SK-N-DZ (cell line): ENCODE measurements around the gene FZD1.
A peak's percentile ranks its signal among the peaks of the same experiment; 100 is the strongest.

Source experiments
- DNase-seq: peaks from one replicate; pipeline ENCODE4 v3.0.0-alpha.2; 2015; ENCODE audit warnings: low spot score

Gene FZD1

DNA sequence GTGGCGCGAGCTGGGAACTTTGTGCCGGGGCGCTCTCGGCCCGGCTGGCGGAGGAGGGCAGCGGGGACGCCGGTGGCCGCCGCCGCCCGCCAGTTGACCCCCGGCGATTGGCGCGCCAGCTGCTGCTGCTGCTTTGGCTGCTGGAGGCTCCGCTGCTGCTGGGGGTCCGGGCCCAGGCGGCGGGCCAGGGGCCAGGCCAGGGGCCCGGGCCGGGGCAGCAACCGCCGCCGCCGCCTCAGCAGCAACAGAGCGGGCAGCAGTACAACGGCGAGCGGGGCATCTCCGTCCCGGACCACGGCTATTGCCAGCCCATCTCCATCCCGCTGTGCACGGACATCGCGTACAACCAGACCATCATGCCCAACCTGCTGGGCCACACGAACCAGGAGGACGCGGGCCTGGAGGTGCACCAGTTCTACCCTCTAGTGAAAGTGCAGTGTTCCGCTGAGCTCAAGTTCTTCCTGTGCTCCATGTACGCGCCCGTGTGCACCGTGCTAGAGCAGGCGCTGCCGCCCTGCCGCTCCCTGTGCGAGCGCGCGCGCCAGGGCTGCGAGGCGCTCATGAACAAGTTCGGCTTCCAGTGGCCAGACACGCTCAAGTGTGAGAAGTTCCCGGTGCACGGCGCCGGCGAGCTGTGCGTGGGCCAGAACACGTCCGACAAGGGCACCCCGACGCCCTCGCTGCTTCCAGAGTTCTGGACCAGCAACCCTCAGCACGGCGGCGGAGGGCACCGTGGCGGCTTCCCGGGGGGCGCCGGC is 870 bp downstream of the FZD1 start:
- DNase-seq: peak; percentile 67

DNA sequence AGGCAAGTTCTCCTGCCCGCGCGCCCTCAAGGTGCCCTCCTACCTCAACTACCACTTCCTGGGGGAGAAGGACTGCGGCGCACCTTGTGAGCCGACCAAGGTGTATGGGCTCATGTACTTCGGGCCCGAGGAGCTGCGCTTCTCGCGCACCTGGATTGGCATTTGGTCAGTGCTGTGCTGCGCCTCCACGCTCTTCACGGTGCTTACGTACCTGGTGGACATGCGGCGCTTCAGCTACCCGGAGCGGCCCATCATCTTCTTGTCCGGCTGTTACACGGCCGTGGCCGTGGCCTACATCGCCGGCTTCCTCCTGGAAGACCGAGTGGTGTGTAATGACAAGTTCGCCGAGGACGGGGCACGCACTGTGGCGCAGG is 1.4 kb downstream of the FZD1 start:
- DNase-seq: peak; percentile 30

DNA sequence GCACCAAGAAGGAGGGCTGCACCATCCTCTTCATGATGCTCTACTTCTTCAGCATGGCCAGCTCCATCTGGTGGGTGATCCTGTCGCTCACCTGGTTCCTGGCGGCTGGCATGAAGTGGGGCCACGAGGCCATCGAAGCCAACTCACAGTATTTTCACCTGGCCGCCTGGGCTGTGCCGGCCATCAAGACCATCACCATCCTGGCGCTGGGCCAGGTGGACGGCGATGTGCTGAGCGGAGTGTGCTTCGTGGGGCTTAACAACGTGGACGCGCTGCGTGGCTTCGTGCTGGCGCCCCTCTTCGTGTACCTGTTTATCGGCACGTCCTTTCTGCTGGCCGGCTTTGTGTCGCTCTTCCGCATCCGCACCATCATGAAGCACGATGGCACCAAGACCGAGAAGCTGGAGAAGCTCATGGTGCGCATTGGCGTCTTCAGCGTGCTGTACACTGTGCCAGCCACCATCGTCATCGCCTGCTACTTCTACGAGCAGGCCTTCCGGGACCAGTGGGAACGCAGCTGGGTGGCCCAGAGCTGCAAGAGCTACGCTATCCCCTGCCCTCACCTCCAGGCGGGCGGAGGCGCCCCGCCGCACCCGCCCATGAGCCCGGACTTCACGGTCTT is 1.9 kb downstream of the FZD1 start:
- DNase-seq: no peak

DNA sequence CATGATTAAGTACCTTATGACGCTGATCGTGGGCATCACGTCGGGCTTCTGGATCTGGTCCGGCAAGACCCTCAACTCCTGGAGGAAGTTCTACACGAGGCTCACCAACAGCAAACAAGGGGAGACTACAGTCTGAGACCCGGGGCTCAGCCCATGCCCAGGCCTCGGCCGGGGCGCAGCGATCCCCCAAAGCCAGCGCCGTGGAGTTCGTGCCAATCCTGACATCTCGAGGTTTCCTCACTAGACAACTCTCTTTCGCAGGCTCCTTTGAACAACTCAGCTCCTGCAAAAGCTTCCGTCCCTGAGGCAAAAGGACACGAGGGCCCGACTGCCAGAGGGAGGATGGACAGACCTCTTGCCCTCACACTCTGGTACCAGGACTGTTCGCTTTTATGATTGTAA is 2.5 kb downstream of the FZD1 start:
- DNase-seq: no peak

DNA sequence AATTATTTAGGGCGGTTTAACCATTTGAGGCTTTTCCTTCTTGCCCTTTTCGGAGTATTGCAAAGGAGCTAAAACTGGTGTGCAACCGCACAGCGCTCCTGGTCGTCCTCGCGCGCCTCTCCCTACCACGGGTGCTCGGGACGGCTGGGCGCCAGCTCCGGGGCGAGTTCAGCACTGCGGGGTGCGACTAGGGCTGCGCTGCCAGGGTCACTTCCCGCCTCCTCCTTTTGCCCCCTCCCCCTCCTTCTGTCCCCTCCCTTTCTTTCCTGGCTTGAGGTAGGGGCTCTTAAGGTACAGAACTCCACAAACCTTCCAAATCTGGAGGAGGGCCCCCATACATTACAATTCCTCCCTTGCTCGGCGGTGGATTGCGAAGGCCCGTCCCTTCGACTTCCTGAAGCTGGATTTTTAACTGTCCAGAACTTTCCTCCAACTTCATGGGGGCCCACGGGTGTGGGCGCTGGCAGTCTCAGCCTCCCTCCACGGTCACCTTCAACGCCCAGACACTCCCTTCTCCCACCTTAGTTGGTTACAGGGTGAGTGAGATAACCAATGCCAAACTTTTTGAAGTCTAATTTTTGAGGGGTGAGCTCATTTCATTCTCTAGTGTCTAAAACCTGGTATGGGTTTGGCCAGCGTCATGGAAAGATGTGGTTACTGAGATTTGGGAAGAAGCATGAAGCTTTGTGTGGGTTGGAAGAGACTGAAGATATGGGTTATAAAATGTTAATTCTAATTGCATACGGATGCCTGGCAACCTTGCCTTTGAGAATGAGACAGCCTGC is 3.1 kb downstream of the FZD1 start:
- no peak for DNase-seq

DNA sequence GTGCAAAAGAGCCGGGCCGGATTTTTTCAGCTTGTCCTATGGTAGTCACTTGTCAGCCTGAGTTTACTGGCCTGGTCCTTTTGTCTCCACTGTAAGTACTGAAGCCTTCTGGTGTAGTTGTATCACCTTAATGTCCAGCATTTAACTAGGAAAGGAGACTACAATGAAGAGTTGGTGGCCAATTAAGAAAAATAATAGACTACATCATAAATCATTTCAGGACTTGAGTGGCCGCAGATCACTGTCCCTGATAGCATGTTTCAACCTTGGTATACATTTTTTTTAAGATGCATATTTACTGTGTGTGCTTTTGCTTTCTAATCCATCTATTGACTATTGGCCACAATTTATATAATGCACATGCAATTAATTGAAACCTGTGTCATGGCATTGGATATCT is 6.1 kb downstream of the FZD1 start:
- DNase-seq: no peak

DNA sequence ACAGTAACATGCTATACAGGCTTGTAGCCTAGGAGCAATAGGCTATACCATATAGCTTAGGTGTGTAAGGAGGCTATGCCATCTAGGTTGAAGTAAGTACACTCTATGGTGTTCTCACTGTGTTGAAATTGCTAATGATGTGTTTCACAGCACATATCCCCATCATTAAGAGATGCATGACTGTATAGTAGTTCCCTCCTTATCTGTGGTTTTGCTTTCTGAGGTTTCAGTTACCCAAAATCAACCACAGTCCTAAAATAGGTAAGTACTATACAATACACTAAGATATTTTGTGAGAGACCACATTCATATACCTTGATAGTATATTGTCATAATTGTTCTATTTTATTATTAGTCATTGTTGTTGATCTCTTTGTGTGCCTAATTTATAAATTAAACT is 12.7 kb downstream of the FZD1 start:
- no peak for DNase-seq

DNA sequence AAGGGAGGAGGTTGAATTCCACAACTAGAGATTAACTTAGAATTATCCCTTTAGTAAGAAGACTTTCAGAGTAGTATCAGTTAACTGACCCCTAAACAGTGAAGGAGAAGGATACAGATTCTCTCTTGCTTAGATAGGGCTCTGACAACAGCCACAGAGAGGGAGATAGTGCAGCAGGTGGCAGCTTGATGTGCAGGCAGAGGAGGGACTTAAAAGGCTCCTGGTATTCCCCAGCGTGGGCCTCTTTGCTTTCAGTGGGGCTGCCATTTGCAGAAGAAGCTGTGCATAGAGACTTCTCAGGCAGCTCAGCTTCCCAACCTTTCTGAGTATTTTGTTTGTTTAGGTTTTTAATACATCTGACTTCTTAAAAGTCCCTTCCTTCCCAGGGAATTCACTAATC is 16.0 kb downstream of the FZD1 start:
- DNase-seq: peak; percentile 70

DNA sequence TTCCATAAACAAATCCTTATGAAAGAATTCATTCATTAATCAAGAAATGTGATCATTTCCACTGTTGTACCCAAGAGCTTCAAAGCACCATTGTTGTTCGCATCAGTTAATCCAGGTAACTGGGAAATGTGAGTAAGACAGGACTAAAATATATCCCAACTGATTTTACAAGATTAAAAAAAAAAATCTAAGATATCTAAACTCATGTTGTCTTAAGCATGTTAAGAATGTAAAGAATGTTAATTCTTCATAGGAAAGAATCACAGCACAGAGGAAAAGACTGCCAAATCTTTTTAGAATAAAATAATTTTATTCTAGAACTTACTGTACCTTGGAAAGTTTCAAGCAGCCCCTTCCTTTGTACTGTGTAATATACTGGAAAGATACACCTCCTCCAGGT is 16.4 kb downstream of the FZD1 start:
- no peak for DNase-seq

DNA sequence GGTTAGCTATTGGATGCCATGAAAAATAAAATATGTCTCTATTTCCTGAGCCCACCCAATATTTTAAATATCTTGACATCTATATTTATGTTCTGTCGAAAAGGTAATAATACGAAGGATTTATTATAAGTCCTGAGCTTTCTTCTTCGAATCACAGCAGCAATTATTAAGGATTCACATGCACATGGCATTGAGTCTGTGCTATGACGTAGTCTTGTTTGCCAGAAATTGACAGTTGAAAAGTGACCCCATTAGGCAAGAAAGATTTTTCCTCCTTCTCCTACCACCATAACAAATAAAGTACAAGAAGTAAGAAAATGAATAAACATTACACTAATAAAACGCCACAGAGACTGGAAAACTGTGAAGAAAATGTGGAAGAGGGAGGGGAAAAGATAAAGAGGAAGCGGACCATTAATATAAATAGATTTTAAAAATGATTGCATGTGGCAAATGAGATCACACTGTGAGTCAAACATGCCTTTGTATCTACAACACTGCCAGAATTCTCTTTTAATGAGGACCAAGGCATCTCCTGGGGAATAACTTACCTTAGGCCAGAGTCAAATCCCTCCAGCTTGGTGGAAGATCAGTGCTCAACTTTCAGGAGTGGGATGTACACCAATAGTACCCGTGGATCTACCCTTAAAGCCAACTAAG is 21.6 kb downstream of the FZD1 start:
- DNase-seq: no peak

DNA sequence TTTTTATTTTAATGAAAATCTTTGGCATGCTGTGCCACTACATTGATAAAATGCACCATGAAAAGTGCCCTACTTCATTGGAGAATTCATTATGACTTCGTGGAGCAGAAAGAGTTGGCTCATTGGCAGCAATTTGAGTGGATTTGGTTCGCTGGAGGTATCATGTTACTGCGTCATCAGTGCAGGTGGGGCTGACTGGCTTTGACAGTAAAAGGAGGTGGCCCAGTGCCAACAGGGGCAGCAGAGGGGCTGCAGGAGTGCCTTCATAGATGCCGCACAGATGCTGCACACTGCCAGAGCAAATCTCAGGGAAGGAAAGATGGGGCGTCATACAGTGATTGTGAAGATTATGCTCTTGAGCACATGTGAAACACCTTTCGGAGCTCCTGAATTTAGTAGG is 22.2 kb downstream of the FZD1 start:
- peak; percentile 57 for DNase-seq

DNA sequence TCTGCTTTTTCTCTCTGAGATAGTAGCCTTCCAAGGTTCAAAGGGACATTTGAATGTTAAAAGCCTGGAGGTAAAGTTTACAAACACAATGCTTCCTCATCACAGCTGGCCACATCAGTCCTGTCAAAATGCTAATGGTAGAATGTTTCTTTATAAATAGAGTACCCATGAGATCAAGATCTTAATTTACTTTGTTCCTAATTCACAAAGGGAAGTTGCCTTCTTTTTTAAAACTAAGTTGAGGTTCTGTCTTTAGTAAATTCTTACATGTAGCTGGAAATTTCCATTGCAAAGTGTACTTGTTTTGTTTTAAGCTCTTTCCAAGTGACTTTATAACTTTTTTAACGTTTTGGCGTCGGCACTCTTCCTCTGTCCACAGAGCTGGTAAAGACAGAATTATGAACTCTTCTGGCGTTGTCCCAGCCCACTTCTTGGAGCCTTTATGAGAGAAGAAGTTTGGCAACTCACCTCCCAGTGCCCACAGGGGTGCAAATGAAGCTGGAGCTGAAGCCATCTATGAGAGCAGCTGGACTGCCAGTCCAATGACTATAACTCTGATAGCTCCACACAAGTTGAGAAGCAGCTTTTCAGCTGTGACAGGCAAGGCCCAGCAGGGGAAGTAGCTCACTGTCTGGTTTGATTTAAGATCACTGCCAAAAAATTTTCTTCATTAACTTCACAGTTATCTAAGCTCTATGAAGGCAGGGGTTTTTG is 23.3 kb downstream of the FZD1 start:
- DNase-seq: no peak

DNA sequence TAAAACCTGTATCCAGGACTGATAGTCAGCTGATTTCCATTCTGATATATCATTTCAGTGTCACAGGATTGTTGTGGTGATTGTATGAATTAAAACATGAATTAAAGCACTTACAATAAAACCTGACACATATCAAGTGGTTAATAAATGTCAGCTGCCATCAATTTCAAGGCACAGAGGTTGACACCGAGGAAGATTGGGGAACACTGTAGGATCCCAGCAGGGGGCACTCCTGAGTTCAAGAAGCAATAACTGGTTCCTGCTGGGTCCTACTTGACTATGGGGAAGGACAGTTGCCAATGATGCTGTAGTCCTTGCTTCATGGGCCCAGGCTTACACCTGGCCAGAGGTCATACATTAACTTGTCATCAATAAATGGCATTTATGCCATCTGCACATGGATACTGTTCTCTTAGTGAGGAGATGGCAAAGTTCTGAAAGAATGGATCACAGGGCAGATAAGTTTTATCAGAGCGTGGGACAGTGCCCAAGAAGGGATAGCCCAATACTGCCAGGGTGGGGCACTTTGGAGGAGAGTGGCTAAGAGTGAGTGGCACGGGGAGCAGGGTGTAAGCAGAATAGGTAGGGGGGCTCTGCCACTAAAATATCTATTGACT is 24.1 kb downstream of the FZD1 start:
- no peak for DNase-seq

DNA sequence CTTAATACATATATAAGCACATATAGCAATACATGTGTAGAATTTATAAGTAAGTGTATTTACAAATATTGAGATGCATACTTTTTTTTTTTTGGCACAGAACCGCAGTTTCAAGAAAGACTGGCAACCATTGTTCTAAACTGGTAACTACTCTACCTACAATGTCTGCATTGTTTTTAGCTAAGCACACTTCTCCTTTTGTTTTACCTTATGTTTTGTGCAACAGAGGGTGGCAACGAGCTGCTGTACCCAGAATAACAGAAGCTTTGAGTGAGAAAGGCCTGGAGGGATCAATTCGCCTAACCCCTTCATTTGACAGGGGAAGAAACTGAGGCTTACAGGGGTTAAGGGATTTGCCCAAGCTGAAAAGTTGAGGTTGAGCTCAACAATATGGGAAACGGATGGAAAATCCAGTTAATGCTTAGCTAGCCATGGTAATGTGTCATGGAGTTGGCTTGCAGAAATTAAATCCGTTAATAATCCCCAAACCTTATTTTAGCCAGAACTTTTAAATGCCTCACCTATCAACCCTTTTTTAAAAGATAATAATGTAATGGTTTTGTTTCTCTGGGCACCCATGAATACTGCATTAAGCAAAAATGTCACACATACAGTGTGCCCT is 25.5 kb downstream of the FZD1 start:
- no peak for DNase-seq

DNA sequence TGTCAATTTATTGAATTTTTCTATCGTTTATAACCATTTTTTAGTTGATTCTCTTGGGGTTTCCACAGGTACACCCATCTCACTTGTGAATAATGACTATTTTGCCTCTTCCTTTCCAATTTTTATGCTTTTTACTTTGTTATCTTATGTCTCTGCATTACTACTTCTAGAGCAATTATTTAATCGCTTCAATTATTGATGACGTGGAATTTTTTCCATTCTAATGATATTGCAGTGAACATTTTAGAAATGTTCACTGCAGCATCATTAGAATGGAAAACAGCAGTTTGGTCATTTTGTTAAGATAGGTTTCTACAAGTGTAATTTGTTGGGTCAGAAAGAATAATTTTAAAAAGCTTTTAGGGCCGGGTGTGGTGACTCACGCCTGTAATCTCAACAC is 27.1 kb downstream of the FZD1 start:
- no peak for DNase-seq

DNA sequence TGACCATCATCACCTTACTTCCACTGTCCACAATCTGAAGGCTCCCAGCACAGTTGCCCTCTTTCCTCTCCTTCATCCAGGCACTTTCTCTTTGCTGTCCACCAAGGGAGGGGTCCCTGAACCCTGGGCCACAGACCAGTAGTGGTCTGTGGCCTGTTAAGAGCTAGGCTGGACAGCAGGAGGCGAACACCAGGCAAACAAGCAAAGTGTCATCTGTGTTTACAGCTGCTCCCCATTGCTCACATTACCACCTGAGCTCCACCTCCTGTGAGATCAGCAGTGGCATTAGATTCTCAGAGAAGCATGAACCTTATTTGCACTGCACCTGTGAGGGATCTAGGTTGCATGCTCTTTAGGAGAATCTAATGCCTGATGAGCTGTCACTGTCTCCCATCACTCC is 27.7 kb downstream of the FZD1 start:
- DNase-seq: no peak

DNA sequence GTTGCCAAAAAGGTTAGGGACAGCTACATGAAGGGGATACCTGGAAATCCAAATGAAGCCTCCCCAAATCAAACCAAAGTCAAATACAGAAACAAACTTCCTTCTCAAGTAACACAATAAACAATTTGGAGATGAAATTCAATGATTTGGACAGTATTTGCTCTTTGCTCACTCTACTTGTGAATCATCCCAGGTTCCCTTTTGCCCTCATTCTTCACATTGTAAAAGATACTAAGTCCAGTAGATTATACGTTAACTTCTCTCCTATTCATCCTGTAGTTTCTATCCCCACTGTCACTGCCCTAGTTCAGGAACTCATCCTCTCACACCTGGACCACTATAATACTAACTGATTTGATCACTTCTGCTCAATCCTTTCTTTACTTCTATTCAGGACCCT is 28.3 kb downstream of the FZD1 start:
- DNase-seq: no peak

DNA sequence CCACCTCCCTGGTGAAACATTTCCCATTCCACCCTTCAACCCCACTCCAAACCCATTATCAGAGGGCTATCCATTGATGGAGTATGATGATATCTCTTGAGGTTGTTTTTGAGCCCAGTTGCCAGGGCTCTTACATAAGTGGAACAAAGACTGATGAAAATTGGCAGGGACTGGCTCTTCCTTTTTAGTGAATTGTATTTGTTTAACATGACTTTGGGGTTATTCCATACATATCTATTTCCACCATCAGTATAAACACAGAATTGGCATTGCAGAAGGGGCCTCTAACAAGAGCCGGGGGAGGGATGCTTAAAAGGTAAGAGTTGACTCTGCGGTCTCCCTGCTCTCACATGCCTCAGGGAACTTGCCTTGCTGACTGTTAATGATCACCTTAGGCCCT is 28.9 kb downstream of the FZD1 start:
- DNase-seq: no peak

DNA sequence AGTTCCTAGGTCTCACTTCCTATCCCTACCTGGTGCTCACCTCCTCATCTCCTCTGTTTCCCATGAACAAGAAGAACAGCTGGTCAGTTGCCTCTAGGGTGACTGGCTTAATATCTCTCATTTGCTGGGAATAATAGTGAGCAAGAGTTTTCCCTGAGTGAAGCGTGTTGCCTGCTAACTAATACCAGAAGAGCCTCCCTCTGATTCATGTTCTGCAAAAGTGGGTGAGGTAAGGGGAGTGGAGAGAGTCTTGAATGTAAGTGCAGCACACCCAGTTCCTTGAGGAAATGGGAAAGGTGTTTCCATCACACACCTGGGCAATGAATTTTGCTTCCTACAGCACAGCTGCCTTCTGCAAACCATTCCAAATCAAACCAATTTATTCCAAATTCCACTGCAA is 29.6 kb downstream of the FZD1 start:
- DNase-seq: no peak

DNA sequence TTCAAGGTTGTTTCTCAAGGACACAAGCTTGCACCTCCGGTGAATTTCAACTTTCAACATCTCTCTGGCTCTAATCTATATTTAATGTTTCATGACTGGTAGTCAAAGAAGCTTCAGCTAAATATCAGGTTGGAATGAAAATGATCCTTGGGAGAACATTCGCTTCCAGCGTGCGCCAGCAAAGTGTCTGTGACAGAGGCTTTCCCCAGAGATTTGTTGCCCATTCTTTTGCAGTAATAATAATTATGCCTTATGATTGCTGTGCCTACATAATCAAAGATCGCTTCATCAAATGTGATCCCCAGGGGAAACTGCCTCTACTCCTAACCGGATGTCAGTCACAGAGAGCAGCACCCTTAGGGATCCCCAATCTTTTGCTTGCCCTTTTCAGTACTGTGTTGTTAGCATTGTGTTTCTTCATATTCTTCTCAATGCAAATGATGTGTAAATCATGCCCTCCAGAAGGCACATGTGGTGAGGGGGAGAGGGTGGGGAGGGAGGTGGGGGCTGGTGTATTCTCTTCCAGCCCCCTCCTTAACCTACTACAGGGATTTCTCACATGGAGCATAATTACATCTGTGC is 30.5 kb downstream of the FZD1 start:
- no peak for DNase-seq
